HG02623 (cell line): ENCODE data around the gene PAM.
A peak's percentile ranks its signal among the peaks of the same experiment; 100 is the strongest.
"Not testable (repeated sequence)": the region's sequence is repeated elsewhere in the genome, so short reads cannot be mapped to it uniquely, and the experiment has no call there.

Experiments used
- ATAC-seq: cut with Tn5 transposase; IDR thresholded peaks from one replicate; pipeline ENCODE4 v1.9.1; 2021; ENCODE audit warnings: moderate library complexity; ENCODE audit not compliant: unreplicated experiment

Gene PAM

DNA sequence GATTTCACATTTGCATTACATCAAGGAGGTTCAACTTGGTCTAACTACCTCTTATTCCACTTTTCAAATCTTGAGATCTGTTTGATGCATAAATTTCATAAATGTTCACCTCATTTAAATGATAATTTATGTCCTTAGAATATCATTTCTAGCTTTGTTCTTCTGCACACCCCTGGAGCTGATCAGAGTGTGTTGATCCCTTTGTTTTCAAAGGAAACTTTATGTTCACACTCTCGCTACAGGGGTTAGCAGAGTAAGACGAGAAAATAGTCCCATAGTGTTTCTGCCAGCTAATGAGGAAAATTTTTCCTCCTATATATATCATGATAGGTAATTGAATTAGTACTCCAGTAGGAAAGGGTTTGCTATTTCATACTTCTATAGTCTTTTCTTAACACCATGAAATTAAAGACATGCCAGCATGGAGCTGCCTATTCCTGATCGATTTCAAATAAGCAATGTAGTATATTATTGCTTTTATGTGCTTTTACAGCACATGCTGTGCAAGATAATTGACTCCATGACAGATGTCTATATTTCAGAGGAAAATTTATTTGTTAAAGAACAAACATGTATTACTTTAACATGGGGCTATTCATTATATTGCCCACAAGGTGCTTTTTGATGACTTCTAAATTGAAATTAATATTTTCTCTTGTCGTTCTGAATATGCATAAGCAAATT is 4.8 kb upstream of the PAM start:
- ATAC-seq: no peak

DNA sequence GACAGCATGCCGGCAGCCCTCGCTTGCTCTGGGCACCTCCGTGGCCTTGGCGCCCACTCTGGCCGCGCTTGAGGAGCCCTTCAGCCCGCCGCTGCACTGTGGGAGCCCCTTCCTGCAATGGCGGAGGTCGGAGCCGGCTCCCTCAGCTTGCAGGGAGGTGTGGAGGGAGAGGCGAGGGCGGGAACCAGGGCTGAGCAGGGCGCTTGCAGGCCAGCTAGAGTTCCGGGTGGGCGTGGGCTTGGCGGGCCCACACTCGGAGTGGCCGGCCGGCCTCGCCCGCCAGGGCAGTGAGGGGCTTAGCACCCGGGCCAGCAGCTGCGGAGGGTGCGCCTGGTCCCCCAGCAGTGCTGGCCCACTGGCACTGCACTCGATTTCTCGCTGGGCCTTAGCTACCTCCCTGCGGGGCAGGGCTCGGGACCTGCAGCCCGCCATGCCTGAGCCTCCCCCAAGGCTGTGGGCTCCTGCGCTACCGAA is 3.2 kb upstream of the PAM start:
- ATAC-seq: not testable (repeated sequence)

DNA sequence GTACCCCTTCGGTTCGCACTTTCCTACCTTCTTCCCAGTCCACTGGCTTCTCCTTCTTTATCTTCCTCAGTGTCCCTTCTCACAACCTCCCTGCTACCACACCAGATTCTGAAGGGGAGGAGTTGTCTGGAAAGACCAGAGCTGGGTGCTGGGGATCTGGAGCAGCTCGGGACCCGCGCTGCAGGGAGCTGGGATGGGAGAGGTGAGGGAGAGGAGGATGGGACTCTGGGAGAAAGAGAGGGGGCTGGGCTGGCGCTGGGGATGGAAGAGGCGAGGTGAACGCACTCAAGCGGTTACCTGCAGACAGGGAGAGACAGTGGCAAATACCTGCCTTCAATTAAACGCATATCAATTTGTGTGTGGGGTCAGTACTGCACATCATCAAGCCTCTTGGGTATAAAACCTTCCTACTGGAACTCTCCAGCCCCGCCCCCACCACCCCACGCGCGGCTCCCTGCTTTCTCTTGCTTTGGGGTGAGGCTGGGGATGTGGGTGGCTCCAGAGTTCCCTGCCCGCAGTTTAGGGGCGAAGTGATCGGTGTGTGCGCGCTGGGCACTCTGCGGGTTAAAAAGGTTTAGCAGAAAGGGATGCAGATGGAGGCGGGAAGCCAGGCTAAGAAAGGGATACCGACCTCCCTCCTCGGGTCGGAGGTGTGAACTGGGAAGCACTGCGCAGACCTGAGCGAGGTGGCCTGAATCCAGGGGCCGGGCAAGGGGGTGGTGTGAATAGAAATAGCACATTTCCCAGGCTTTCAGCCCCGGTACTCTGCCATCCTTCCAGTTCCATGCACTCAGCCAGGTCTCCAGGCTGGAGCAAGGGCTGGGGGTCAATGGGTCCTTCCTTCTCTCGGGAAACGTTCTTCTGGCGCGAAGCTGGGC is 977 bp upstream of the PAM start:
- ATAC-seq: no peak

DNA sequence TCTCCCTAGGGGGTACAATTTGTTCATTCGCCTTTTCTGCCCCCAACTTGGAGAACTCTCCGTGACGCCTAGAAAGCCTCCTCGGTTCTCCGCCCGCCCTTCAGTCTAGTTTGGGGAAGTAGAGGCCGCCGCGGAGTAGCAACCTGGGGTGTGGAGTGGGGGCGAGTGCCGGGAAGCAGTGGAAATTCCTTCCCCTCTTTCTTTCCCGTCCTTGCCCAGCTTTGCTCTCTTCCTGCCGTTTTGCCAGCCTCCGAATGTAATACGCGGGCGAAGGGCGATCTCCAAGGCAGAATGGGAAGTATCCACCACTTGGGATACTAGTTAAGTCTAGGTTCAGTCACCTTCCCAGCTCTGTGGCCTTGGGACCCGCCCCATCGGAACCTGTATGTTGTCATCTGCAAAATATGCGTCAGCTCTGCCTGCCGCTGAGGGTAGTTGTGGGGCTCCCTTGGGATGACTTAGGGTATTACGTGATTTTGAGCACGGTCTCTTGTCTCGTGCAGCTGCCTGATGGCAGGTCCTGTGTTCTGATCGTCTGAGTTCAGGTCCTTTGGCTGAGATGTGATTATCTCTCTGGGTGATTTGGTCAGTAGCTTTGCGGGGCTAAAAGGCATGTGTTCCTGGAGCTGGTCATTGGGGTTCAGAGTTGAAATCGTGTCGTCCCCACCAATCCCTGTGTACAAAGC is 724 bp downstream of the PAM start:
- peak; percentile 65 for ATAC-seq

DNA sequence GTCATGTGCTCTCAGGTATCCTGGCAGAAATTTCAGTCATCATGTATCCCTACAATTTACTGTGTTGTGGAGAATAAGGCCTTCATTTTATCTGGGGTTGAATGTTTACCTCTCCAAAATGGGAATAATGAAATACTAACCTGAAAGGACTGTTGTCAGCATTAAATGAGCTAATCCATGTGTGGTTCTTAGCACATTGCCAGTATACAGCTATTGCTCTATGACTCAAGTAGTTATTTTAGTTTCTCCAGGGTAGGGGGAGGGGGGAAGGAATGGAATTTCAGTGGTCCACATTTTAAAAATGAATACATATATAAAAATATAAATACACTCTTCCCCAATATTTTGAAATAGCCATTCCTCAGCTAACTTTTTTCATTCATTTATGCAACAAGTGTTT is 3.5 kb downstream of the PAM start:
- ATAC-seq: no peak

DNA sequence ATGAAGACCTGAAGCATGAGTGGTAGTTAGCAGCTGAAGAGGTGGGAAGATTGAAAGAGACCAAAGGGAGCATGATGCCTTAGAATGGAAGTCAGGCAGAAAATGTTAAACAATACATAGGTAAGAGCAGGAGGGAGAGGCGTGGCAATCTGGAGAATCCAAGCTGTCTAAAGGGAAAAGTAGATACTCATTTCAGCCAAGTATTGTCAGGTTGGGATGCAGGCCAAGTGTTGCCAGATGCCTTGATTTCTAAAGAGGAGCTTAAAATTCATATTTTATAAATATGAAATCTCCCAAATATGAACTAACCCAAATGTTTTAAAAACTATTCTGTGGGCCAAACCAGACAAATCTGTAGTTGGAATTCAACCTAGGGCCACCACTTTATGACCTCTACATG is 4.2 kb downstream of the PAM start:
- no peak for ATAC-seq

DNA sequence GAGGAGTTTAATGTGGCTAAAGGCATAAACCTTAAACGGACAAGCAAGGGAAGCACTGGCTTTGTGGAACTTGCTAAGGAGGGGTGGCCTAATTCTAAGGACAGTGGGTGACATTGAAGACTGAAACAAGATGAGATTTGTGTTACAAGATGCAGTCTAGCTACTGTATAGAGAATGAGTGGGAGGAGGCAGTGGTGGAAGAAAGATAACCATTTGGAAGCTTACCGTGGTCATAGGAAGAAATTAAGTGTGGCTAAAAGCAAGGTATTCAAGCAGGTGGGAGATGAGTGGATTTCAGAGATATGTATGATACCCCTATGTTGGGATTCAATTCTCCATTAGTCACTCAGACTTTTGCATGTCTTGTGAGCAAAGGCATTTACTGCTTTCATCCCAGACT is 4.6 kb downstream of the PAM start:
- ATAC-seq: no peak

DNA sequence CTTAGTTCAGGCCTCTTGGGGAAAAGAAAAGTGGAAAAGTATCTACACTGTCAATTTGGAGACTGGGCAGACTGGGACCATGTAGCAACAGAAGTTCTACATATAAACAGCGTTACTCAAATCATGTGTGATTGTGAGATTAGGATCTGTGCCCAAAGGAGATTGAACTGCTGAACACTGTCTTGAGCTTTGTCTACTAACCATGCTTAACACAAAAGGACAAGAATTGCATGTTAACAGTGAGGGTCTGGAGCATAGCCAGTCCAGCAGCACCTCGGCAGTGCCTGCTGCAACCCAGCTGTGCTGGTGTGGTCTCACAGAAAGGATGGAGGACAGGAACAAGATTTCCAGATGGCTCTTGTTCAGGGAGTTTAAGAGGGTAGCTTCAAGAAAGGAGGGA is 5.7 kb downstream of the PAM start:
- ATAC-seq: no peak

DNA sequence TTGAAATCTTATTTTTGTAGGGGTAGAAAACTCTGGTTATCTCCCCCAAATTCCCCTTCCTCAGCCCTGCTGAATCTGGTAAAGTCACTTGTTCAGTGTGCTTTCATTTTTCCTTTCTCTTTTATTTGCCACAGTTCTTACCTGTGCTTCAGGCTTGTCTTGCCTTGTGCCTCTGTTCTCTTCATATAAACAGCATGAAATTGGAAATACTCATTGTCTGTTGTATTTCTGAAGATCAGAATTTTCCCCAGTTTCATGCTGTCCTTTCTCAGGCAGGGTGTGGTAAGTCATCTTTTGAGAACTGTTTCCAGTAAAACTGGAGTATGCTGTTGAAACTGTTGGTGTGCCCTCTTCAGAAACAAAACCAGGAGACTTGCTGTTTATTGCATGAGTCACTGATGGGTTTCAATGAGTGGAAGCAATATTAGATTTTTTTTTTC is 7.0 kb downstream of the PAM start:
- peak; percentile 79 for ATAC-seq

DNA sequence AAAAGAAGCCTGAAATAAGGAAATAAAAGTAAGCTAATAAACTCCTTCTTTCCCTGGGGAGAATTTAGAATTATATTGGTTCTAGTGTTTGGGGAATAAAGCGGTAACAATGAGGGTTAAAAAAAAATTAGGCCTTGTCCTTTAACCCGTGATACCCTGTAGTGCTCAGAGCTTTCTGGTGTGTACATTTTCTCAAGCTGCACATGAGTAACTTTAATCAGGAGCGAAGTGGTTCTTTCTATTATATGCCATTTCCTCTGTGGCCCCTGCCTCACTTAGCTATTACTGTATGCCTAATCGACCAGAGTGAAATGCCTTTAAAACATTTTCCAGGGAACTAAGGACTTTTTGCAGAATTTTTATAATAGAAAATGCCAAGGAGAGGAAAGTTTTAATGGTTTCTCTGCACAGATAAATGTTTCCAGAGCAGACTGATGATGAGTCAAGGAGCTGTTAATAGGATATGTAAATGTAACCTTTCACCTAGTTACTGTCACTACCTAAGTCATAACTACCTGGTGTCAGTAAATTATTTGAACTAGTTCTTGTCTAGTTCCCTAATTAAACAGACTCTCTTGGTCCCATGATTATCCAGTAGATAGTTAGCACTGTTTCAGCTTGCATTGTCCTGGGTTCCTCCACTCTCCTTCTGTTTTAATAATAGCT is 7.6 kb downstream of the PAM start:
- ATAC-seq: no peak

DNA sequence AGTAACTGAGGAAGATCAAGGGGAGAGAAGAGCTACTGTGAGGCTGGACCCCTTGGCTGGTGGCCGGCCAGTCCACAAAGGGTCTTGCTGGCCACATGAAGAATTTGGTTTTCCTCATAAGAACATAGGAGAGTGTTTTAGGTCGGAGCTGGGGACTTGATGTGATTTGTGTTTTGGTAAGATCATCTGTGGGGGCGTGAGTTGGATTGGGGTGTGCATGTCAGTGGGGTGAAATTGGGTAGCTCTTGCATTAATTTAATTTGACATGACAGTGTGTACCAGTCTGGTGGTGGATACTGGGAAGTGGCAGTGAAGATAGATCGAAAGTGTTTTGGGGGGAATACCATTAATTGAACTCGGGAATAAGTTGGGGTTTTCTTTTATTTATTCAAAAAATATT is 8.6 kb downstream of the PAM start:
- ATAC-seq: no peak

DNA sequence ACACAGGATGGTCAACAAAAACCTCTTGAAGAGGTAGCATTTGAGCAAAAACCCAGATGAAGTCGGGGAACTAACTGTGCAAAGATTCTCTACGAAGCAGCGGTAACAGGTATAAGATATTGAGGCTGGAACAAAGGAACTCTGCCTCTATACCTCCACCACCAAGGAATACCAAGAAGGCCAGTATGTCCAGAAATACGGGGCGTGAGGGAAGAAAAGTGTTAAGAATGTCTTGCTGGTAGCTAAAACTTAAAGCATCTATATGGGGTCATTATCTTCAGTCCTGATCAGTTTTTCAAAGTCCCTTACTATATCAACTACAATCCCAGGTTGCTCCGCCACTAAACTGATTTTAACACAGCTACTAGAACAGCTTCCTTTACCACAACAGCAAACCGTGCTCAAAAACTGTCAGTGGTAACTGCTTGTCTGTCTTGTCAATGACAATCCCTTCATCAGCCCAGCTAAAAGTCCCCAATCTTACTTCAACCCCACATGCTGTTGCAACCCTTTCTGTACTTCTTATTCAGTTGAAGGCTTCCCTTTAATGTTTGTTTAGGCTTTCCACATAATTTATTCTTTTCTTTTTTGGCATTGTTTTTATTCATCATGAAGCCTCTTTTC is 9.4 kb downstream of the PAM start:
- no peak for ATAC-seq

DNA sequence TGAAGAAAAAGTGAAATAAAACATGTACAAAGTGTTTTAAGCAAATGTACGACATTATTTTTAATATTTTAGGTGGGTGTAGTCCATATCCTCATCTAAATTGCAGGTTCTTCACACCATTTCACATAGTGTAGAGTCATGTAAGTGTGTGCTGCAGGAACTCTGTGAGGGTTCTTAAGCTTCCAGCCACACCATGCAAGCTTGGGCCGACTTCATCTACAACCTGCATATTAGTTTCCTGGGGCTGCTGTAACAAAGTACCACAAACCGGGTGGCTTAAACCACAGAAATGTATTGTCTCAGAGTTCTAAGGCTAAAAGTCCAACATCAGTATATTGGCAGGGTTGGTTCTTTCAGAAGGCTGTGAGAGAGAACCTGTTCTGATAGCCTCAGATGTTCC is 10.2 kb downstream of the PAM start:
- ATAC-seq: no peak

DNA sequence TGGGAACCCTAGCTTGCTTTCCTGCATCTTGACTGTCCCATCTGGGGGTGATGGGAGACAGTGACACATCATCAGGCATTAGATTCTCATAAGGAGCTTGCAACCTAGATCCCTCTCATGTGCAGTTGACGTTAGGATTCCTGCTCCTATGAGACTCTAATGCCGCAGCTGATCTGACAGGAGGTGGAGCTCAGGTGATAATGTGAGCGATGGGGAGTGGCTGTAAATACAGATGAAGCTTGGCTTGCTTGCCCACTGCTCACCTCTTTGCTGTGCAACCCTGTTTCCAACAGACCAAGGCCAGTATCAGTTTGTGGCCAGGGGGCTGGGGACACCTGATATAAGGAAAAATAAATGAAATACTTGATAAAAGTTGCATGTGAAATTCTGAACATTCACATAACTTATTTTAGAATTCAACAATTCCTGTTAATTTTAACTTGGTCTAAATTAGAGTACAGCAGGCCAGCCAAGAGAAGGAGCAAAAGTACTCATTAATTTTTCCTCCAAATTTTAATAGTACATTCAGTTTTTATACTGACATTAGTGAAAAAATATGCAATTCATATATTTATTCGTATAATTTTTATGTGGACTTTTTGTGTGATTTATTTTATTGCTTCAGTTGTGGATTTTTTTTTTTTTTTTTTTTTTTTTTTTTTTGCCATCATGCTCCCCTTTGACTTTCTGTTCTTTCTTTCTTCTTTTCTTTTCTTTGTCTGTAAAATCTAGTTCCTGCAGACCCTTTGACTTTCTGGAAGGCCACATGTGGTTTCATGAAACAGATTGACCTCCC is 11.4 kb downstream of the PAM start:
- ATAC-seq: no peak

DNA sequence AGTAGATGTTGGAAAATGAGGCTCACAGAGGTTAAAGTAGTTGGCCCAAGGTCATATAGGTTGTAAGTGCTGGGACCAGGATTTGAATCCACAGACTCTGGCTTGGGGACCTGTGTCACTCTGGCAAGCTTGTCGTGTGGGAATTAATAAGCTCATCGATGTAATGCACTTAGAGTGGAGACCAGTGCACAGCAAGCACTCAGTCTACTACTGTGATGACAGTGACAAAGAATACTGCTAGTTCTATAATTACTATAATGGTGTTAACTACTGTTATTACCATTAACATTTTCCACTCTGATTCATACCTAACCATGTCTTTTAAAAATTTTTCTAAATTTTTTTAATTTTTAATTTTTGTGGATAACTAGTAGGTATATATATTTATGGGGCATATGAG is 12.8 kb downstream of the PAM start:
- ATAC-seq: peak; percentile 47

DNA sequence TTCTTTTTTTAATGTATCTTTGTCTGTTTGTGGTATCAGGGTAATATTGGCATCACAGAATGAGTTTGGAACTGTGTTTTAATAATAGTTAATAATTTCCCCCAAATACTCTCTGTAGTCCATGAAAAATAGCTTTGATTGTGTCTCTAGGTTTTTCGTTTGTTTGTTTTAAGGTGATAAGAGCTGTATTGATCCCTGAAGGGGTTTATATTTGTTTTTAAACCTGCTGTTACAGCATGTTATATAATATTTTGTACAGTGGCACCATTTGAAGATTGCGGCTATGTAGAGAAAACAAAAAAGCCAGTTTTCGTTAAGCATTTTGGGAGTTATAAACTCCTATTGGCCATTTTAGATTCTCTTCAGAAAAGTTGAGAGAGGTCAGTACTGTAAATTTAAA is 15.7 kb downstream of the PAM start:
- no peak for ATAC-seq

DNA sequence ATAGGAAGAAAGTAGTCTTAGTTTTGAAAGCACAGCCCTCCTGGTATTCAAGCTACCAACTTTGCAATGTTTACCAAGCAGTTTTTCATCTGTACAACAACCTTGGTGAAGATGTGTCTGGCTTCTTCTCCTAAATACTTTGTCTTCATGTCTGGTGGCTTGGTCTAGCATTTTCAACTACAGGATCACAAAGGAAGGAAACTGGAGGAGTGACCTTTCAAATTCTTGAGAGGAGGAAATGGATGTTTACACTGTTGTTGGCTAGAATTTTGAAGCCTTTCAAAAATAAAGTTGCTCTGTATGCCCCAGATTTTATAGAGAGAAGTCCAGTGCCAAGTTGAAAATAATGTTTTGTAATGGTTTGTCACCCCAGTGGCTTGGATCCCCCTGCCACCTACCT is 16.3 kb downstream of the PAM start:
- ATAC-seq: no peak

DNA sequence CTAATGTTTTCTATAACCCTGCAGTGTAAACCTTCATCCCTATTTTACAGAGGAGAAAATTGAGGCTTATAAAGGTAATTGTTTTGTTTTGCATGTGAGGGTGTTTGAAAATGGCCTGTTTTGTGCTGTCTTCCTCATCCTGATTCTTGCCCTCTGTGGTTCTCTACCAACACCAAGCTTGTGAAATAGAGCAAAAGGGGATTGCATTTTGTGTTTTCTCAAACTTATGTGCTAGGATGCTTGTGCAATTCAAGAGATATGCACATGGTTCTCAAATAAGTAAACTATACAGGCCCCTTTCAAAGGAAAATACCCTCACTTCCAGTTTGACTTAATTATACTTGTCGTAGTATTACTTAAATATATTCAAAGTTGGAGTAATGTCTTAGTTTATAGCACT is 17.2 kb downstream of the PAM start:
- ATAC-seq: no peak

DNA sequence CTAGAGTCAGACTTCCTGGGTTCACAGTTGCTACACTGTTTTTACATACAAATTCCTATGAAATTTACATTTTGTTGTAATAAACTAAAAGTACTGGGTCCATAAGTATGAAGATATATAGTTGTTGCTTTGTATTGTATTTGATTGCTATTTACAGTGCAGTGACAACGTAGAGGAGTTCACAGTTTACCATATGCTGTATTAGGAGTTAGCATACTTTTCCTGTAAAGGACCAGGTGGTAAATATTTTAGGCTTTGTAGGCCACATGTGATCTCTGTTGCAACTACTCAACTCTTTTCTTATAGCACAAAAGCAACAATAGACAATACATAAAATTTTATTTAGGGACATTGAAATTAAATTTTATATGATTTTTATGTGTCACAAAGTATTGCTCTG is 18.0 kb downstream of the PAM start:
- ATAC-seq: no peak

DNA sequence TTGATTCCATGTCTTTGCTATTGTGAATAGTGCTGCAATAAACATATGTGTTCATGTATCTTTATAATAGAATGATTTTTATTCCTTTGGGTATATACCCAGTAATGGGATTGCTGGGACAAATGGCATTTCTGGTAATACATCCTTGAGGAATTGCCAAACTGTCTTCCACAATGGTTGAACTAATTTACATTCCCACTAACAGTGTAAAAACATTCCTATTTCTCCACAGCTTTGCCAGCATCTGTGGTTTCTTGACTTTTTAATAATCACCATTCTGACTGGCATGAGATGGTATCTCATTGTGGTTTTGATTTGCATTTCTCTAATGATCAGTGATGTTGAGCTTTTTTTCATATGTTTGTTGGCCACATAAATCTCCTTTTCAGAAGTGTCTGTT is 20.7 kb downstream of the PAM start:
- not testable (repeated sequence) for ATAC-seq
